SHP77 (cell line): ENCODE results near the gene SMURF2.
A peak's percentile ranks its signal among the peaks of the same experiment; 100 is the strongest.

Experiments
- DNase-seq, 2 experiments: peaks; one replicate each; lab custom pipeline; 2025; lab: John Stamatoyannopoulos, UW

The SMURF2 gene

GRCh38 chr17:64537488-64537887, 124.6 kb downstream of the SMURF2 start:
- DNase-seq = no peak

- no peak for DNase-seq
Observed at GRCh38 chr17:64536913-64537312, 125.2 kb downstream of the SMURF2 start.

GRCh38 chr17:64535357-64535756, 126.8 kb downstream of the SMURF2 start:
- DNase-seq = no peak

DNA sequence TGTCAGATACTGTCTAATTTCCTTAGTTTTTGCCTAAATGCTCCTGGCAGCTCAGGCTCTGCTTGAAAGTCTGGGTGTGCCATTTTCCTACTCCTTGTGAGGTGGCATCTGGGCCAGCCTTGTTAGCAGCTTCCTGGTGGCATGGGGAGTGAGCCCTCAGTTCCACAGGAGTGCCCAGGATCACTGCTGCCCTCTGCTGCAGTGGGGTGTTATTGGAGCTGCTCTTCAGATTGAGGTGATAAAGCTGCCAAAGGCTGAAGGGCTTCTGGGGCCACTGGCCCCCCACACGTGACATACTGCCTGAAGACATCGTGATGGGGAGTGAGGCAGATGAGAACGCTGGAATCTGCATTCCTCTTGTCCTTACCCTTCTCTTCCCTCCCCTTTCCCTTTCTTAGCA, 127.9 kb downstream of the SMURF2 start:
- peak in 1 of 2 experiments; percentile 0 for DNase-seq

DNA sequence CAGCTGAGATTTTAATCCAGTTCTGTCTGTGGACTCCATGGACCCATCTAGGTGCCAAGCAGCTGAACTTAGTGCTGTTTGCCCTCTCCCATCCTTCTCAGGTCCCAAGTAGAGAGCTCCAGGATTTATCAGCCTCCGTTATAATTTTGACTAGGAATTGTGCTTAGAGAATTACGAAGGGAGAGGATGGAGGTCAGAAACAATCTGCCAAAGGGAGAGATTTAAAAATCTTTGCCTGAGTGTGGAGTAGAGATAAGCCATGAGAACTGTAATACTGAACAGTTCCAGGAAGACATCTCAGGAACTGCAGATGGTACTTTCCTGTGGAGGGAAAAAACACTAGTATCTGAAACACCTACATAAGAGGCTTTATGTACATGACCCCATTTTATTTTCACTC, 128.3 kb downstream of the SMURF2 start:
- no peak for DNase-seq

GRCh38 chr17:64532409-64532808, 129.7 kb downstream of the SMURF2 start:
- no peak for DNase-seq

DNA sequence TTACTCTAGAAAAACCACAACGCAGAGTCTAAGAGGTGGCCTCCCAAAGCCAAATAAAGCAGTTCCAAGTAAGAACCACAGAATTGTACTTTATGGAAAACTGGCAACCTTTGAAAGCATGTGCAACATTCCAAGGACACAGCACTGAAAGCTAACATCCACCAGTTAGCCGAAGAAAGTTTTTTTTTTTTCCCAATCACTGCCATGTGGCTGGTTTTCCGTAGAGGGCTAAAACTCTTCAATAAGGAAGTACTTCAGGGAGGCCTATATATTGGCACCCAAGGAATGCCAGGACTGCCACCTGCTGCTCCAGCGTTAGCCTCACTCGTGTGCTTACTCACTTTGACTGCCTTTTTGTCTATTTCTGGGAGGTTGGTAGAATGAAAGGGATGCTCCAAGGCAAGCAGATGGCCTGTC, 130.1 kb downstream of the SMURF2 start:
- no peak for DNase-seq

GRCh38 chr17:64529221-64529620, 132.9 kb downstream of the SMURF2 start:
- DNase-seq = no peak

DNA sequence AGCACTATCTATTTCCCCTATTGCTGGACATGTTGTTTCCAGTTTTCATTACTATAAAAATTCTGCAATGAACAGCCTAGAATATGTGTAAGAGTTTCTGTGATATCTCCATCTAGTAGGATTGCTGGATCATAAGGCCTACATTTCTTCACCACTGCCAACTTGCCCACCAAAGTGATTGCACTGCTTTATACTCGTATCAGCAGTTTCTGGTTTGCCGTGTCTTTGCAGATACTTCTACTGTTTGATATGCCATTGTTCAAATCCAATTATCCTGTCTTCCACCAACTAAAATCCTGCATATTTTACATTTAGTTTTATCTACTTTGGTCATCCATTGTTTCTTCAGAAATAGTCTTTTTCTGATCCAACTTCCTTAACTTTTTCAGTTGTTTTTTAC, 134.2 kb downstream of the SMURF2 start:
- no peak for DNase-seq

GRCh38 chr17:64520359-64520758, 141.7 kb downstream of the SMURF2 start:
- DNase-seq = no peak

DNA sequence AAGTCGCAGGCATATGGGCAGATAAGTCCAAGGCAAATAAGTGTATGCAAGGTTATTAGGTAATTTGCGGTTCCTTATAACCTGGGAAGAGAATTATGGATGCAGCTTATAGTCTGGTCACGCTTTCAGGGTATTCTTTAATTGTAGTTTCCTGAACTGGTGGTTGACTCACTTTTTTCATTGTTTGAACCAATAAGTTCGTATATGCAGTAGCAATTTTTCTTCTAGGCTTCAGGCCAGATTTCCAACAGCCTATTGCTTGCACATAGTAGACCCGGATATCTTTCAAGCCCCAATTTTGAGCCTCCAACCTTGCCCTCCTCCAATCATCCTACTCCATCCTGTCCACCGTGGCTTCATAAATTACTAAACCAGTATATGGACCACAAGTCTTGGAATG, 142.5 kb downstream of the SMURF2 start:
- no peak for DNase-seq

DNA sequence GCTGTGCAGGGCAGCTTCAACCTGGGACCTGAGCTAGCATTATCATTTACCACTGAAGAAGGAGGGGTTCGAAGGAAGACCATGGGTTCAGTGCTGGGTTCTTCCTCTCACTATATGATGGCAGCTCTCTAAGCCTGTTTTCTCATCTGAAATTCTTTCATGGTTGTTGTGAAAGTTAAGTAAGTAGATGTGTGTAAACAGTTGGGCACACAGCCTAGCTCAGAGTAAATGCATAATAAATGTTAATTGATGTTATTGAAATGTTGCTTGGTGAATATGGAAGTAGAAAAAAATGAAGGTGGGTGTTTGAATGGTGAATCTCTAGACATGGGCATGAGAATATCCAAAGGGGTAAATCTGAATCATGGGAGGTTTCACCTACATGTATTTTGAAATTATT, 146.3 kb downstream of the SMURF2 start:
- DNase-seq = no peak

- no peak for DNase-seq
Observed at GRCh38 chr17:64515419-64515818, 146.7 kb downstream of the SMURF2 start.

GRCh38 chr17:64509179-64509578, 152.9 kb downstream of the SMURF2 start:
- no peak for DNase-seq

- DNase-seq = no peak
Observed at GRCh38 chr17:64508683-64509082, 153.4 kb downstream of the SMURF2 start.

DNA sequence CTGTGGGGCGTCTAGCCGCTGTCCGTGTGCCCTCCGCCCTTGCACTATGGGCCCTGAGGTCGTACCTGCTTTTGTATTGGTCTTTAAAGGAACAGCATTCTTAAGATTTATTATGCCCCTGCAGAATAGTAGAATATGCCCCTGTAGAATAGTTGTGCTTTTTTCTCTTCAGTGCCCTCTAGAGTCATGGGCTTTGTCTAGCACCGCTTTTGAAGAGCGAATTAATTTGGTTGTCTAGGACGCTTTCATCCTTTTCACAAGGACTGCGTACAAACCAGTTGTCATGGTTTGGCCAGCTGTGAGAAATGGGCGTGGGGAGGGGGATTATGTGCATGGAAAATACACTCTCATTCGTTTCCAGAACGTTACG, 154.7 kb downstream of the SMURF2 start:
- DNase-seq = peak; percentile 24 to 53

DNA sequence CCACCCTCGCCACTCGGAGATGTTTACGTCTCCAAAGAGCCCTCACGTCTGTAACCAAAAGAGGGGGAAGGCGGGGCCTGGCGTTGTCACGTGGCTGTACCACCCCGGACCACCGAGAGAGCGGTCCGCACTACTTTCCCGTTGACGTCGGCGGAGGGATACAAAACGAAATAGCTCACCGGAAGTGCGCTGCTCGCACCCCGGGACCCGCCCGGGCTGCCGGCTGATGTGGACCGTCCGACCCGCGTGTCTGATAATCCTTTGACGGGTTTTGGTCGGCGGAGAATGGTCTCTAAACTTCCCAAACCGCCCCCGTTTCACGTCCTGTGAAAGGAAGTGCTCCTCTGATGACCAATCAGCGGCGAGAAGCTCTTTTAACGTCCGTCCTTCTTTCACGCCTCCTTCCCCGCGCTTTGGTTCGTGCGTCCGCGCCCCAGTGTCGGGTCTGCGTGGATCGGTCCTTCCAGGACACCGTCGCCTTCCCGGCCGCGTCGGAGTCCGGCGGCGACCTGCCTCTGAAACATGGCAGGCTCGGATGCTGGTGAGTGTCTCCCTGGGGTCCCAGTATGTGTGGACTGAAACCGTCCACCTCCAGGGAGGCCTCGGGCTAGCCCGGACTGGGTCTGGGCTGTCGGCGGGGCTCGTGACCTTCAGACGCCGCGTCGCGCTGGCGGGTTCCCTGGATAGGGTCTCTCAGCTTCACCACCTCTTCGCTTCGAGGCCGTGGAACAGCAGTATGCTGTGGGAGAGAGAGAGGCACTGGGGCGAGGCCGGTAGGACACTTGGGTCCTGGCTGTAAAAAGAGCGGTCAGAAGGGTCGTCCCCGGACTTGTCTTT, 155.3 kb downstream of the SMURF2 start, which contains the start of gene CEP95:
Gene CEP95 (plus strand): TSS at position 402 of the 837 bp plus-strand sequence. CDS start 121 bp downstream, at position 523.
- peak; percentile 93 to 96 for DNase-seq

- peak; percentile 93 to 96 for DNase-seq
Observed at GRCh38 chr17:64506201-64506575, 155.9 kb downstream of the SMURF2 start, which contains the start of gene DDX5. Gene DDX5 (minus strand): TSS chr17:64506289. CDS start chr17:64506119, 170 bp downstream.

DNA sequence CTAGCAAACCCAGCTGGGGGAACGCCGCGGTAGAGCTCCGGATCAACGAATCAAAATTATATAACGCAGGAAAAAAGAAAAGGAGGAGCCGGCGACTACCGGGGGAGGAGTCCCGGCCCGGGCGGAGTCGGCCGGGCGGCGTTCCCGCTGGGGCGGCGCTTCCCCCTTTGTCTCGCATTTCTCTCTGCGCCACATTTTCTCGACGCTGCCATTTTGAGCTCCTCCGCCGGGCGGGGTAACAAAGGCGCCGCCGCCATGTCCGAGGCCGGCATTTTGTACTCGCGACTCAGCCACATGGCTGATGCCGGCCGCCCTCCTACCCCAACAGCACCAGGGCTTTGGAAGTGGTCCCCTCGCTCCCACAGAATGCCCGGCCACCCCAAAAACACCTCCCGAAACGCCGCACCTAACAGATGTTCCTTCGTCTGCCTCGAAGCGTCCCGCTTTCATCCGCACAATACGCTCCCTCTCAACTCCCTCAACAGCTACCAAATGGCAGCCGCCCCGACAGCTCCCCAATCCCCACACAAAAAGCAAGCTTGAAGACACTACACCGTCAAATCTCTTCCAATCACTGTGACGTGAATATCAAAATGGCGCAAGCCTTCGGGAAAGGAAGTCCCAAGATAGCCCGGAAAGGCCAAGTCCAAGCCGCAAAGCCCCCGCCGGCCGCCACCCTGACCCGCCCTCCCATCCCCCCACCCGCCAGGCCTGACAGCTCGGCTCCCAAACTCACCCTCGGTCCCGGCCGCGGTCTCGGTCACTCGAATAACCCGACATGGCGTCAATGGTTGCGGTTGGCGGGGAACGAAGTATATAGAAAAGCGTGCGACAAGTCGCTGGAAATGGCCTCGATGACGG, 156.5 kb downstream of the SMURF2 start:
- DNase-seq = peak; percentile 40 to 57

DNA sequence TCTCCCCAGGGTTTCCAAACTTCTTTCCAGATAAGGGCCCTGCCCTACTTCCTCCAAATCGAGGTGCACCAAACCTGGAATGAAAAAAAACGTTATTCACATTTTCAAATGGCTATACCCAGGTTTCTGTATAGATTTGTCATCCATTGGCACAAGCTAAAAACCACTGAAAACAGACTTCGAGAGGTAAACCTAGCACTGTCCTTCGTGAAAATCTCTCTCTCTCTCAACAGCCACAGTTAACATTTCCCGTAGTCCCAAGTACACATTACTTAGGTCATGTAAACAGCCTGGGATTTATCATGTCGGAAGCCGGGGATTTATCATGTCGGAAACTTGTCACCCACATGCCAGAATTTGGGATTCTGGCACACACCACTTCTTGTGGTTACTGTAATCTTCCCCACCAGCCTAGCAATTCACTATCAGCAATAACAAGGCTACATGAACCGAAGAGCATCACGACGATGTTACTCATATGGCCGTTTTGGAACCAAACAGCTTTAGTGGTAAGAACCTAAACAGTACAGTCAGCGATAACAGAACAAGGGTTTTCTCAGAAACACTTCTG, 157.3 kb downstream of the SMURF2 start:
- DNase-seq = no peak

GRCh38 chr17:64503821-64504768, 158.0 kb downstream of the SMURF2 start:
- DNase-seq = no peak
